Fibroblast of lung (primary cell): ENCODE results near the gene PGP.

Source experiments
- CTCF ChIP-seq, 2 donors: IDR thresholded peaks in 1 of 2; conservative IDR thresholded peaks in 1 of 2; 1 replicate in 1 of 2; 2 replicates in 1 of 2; pipeline ENCODE4 v1.5.1; 2011 to 2012; ENCODE audit warnings: low read length in 2 of 2, control low read depth in 1 of 2, inconsistent platforms in 1 of 2, low read depth in 1 of 2, mild to moderate bottlenecking in 1 of 2
- EZH2 ChIP-seq: IDR thresholded peaks from 2 replicates; pipeline ENCODE4 v1.5.1; 2012; ENCODE audit warnings: low read length, control low read depth, mild to moderate bottlenecking; ENCODE audit errors: missing control alignments

- TF ChIP-seq CTCF (conservative IDR thresholded peaks at IDR 0.05 in 1 of 2, IDR thresholded peaks at IDR 0.05 in 1 of 2; ENCODE audit: low read depth in 1 of 2, low read length in 2 of 2) = no peak
- no peak for TF ChIP-seq EZH2
These were observed 37.1 kb downstream of the PGP start for GRCh38 chr16:2177561-2177960.
